Endothelial cell of umbilical vein (primary cell): ENCODE results near the gene NSFL1C. TPM values are rescaled to one million over a fixed set of nuclear protein-coding genes. Genes with fewer than 3 reads are reported as not detected.

Source experiments
- BruUV-seq: library from RNA; stranded (reverse); fragments of 400-500 nt; replicated peaks from 2 replicates; lab custom pipeline; 2021; lab: Mats Ljungman, UMichigan
- CTCF ChIA-PET: fragments of 300-600, 350-600 bp; sonication (Branson Sonifier 250); formaldehyde crosslinking; loops from one replicate; lab custom pipeline; 2021; ENCODE audit warnings: antibody characterized with exemption, inconsistent platforms; lab: Charles Lee
- POLR2A ChIA-PET: fragments of 300-600, 350-600 bp; sonication (Branson Sonifier 250); formaldehyde crosslinking; loops from one replicate; lab custom pipeline; 2021; ENCODE audit warnings: antibody characterized with exemption, inconsistent platforms; lab: Charles Lee
- DNase-seq: peaks from one replicate; pipeline ENCODE4 v3.0.0-alpha.2; 2011; ENCODE audit warnings: low read depth, low spot score
- FAIRE-seq: peaks from 2 replicates; lab custom pipeline; 2011; peaks lifted over from hg19 to GRCh38; lab: Jason Lieb, UNC
- H2AFZ ChIP-seq: 2 replicates; pipeline ENCODE4 v1.6.0; 2012; ENCODE audit warnings: low read depth, low read length, control low read depth, inconsistent platforms
- H3K27ac ChIP-seq: 2 replicates; pipeline ENCODE4 v1.5.1; 2011; ENCODE audit warnings: low read depth, mild to moderate bottlenecking, control low read depth, low read length, moderate library complexity; ENCODE audit not compliant: insufficient read depth
- H3K27me3 ChIP-seq, 2 experiments: 2 replicates each; pipeline versions ENCODE4 v1.6.0 to v1.6.1; 2011; ENCODE audit warnings: low read length in 2 of 2, mixed read lengths in 1 of 2; ENCODE audit not compliant: control insufficient read depth in 2 of 2, insufficient read depth in 2 of 2
- H3K36me3 ChIP-seq, 2 experiments: 2 replicates in 1 of 2; 3 replicates in 1 of 2; pipeline ENCODE4 v1.5.1; 2011; ENCODE audit warnings: low read length in 2 of 2, mild to moderate bottlenecking in 1 of 2, moderate library complexity in 1 of 2; ENCODE audit not compliant: control insufficient read depth in 2 of 2, insufficient read depth in 2 of 2; ENCODE audit errors: extremely low read depth in 1 of 2
- H3K4me1 ChIP-seq: 3 replicates; pipeline ENCODE4 v1.5.1; 2011; ENCODE audit warnings: mild to moderate bottlenecking, low read length; ENCODE audit not compliant: control insufficient read depth, insufficient read depth; ENCODE audit errors: extremely low read depth
- H3K4me2 ChIP-seq: 2 replicates; pipeline ENCODE4 v1.6.1; 2011; ENCODE audit warnings: low read length, control low read depth, mixed read lengths; ENCODE audit not compliant: insufficient read depth
- H3K4me3 ChIP-seq, 3 experiments: fragments of 200-600 bp in 1 of 3; sonication (generic), shearing (Covaris generic) in 1 of 3; replicated peaks in 1 of 3; 2 replicates each; pipeline ENCODE4 v1.5.1; 2011 to 2016; ENCODE audit warnings: control low read depth in 3 of 3, low read length in 3 of 3, mild to moderate bottlenecking in 2 of 3, inconsistent platforms in 1 of 3, low read depth in 1 of 3, moderate library complexity in 1 of 3; ENCODE audit not compliant: insufficient read depth in 1 of 3
- H3K79me2 ChIP-seq: 2 replicates; pipeline ENCODE4 v1.6.0; 2012; ENCODE audit warnings: low read length, inconsistent platforms; ENCODE audit not compliant: control insufficient read depth, insufficient read depth
- H3K9ac ChIP-seq: replicated peaks from 2 replicates; pipeline ENCODE3; 2011; ENCODE audit warnings: low read length, control low read depth; ENCODE audit not compliant: insufficient read depth; ENCODE audit errors: extremely low read depth
- H3K9me1 ChIP-seq: replicated peaks from 3 replicates; pipeline ENCODE4 v1.6.0; 2011; ENCODE audit warnings: mild to moderate bottlenecking, low read length; ENCODE audit not compliant: control insufficient read depth, insufficient read depth; ENCODE audit errors: extremely low read depth
- H3K9me3 ChIP-seq: replicated peaks from 2 replicates; pipeline ENCODE4 v1.5.1; 2012; ENCODE audit warnings: low read length, inconsistent platforms; ENCODE audit not compliant: control insufficient read depth, insufficient read depth
- H4K20me1 ChIP-seq: replicated peaks from 2 replicates; pipeline ENCODE3; 2011; ENCODE audit warnings: mild to moderate bottlenecking, low read length; ENCODE audit not compliant: control insufficient read depth, insufficient read depth; ENCODE audit errors: extremely low read depth
- EZH2 ChIP-seq: IDR thresholded peaks from 2 replicates; pipeline ENCODE4 v1.6.1; 2012; ENCODE audit warnings: borderline replicate concordance, low read depth, mild to moderate bottlenecking, moderate library complexity, low read length, inconsistent platforms; ENCODE audit not compliant: severe bottlenecking
- FOS ChIP-seq: IDR thresholded peaks from 2 replicates; pipeline ENCODE4 v1.6.1; 2011; ENCODE audit warnings: mild to moderate bottlenecking, low read length, moderate library complexity, borderline replicate concordance; ENCODE audit not compliant: insufficient read depth
- GATA2 ChIP-seq: IDR thresholded peaks from 2 replicates; pipeline ENCODE4 v1.7.0; 2011; ENCODE audit warnings: low read depth, mild to moderate bottlenecking, moderate library complexity, mixed read lengths, low read length; ENCODE audit not compliant: insufficient read length, insufficient read depth
- JUN ChIP-seq: IDR thresholded peaks from 2 replicates; pipeline ENCODE4 v1.6.1; 2011; ENCODE audit warnings: borderline replicate concordance, low read depth; ENCODE audit not compliant: insufficient read length, insufficient read depth
- MYC ChIP-seq: IDR thresholded peaks from one replicate; pipeline ENCODE4 v1.6.1; 2011; ENCODE audit warnings: mild to moderate bottlenecking, low read depth, low read length
- POLR2A ChIP-seq: IDR thresholded peaks from 2 replicates; pipeline ENCODE4 v1.6.1; 2012; ENCODE audit warnings: low read depth, mild to moderate bottlenecking, control low read depth, low read length
- POLR2AphosphoS5 ChIP-seq: IDR thresholded peaks from 2 replicates; pipeline ENCODE4 v1.6.1; 2012; ENCODE audit warnings: low read depth, mild to moderate bottlenecking, control low read depth, low read length, moderate library complexity; ENCODE audit not compliant: insufficient read depth
- dilution Hi-C: fragments of 300-500 bp; cut with MboI; formaldehyde crosslinking; loops from one replicate; pipeline ENCODE4 v1.15.0; 2019; ENCODE audit warnings: low sequenced_read_pairs; ENCODE audit not compliant: extremely low pct_ligation_motif_present
- intact Hi-C: fragments of 100-400 bp; cut with micrococcal nuclease; formaldehyde crosslinking; loops from one replicate; pipeline ENCODE4 v1.10.0; 2022
- polyA plus RNA-seq, 4 experiments: library from polyadenylated mRNA; depleted of rRNA in 3 of 4; stranded (reverse) in 3 of 4; unstranded in 1 of 4; fragments of >200 nt; gene quantifications; 2 replicates each; pipeline versions ENCODE4 v1.2.1 to v1.2.3, GENCODE V29; 2011 to 2012; ENCODE audit warnings: missing spikeins in 1 of 4
- total RNA-seq: library from RNA; stranded (reverse); gene quantifications from 2 replicates; pipeline ENCODE4 v1.2.3, GENCODE V29; 2021
- TF ChIP-seq, protein P1 (sequence below): IDR thresholded peaks from 2 replicates; pipeline ENCODE4 v1.6.1; 2011; ENCODE audit not compliant: insufficient read depth, insufficient read length
- TF ChIP-seq, protein P2 (sequence below), 2 donors: IDR thresholded peaks; 1 replicate in 1 of 2; 2 replicates in 1 of 2; pipeline ENCODE4 v1.5.1; 2011; ENCODE audit warnings: low read length in 2 of 2, mild to moderate bottlenecking in 2 of 2, moderate library complexity in 2 of 2, control low read depth in 1 of 2, inconsistent platforms in 1 of 2, low read depth in 1 of 2; ENCODE audit not compliant: insufficient read depth in 1 of 2; ENCODE audit errors: extremely low read depth in 1 of 2

The NSFL1C gene
- total and polyA plus RNA-seq, 2 donors (not counting 3 experiments of a cell fraction or from before 2014, with no cell fraction given), result 27.3 to 95.7 TPM

DNA sequence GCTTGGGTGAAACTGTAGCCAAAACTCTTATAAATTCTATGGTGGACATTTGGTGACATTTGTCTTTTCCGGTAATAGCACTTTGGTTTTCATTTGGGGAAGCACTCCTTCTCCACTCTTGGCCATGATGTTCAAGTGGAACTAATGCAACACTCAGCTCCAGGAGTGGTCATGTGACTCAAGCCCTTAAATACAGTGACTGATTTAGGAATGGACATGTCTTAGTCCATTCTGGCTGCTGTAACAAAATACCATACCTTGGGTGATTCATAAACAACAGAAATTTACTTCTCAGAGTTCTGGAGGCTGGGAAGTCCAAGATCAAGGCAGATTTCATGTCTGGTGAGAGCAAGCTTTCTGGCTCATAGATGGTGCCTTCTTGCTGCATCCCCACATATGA, 63.0 kb downstream of the NSFL1C start:
- Histone ChIP-seq H3K36me3 (no peaks in the 10 kb centered on the region), H4K20me1 (no peaks in the 10 kb centered on the region), H3K9me3 (no peaks in the 10 kb centered on the region), H3K9me1 (no peaks in the 10 kb centered on the region), H2AFZ (no peak overlapping the region), H3K9ac (no peak overlapping the region), H3K4me1 (peaks cover 24% of the 10 kb centered on the region), H3K4me2 (no peak overlapping the region), H3K27me3 (no peaks in the 10 kb centered on the region), H3K79me2 (no peaks in the 10 kb centered on the region), H3K4me3 (no peak overlapping the region), H3K27ac (no peak overlapping the region)
- intact Hi-C loops (no loop called here), dilution Hi-C loops (no loop called here)
- FAIRE-seq, result no peak
- ChIA-PET CTCF (no interaction called here), POLR2A (no interaction called here)
- TF ChIP-seq JUN (no peak), GATA2 (no peak), POLR2A (no peak), POLR2AphosphoS5 (no peak), EZH2 (no peak), MYC (no peak), FOS (no peak)
- TF ChIP-seq, protein P1, sequence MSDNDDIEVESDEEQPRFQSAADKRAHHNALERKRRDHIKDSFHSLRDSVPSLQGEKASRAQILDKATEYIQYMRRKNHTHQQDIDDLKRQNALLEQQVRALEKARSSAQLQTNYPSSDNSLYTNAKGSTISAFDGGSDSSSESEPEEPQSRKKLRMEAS, result no peak
- TF ChIP-seq, protein P2, sequence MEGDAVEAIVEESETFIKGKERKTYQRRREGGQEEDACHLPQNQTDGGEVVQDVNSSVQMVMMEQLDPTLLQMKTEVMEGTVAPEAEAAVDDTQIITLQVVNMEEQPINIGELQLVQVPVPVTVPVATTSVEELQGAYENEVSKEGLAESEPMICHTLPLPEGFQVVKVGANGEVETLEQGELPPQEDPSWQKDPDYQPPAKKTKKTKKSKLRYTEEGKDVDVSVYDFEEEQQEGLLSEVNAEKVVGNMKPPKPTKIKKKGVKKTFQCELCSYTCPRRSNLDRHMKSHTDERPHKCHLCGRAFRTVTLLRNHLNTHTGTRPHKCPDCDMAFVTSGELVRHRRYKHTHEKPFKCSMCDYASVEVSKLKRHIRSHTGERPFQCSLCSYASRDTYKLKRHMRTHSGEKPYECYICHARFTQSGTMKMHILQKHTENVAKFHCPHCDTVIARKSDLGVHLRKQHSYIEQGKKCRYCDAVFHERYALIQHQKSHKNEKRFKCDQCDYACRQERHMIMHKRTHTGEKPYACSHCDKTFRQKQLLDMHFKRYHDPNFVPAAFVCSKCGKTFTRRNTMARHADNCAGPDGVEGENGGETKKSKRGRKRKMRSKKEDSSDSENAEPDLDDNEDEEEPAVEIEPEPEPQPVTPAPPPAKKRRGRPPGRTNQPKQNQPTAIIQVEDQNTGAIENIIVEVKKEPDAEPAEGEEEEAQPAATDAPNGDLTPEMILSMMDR (IDR thresholded peaks at IDR 0.05; ENCODE audit: extremely low read depth in 1 of 2, insufficient read depth in 1 of 2, low read depth in 1 of 2, low read length in 2 of 2), result no peak
- no peak for DNase-seq
- BruUV-seq, result no TSS peak
